Measurements from ENCODE around the gene FBXO8.
"Not testable (repeated sequence)": the region's sequence is repeated elsewhere in the genome, so short reads cannot be mapped to it uniquely, and the experiment has no call there.

Gene FBXO8

DNA sequence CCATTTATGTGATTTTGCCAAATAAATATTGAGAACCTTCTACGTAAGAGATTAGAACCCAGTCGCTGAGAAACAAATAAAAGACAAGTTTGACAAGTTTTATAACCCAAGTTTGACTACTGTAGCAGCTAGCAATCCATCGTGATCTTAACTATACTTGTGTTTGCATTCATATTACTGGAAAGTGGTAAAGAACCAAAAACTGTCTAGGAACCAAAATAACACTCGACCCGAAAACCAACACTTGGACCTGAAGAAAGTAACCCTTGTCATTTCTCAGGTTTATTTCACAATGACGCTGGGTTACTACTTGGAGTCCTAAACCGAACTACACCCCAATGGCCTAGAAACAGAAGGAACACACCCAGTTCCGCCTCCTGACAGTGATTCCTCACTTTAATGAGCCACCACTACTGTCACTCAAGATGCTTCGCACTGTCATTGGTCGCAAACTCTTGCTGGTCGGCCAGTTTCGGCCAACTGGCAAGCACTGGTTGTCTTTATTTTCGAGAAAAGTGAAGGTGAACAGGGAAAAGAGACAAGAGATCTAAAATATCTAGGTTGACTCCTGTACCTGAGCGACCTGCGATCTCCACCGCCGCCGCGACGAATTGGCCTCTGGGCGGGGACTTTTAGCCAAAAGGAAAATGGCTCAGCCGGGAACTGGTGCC is 496 bp downstream of the FBXO8 start:
- peak; percentile 95 for FAIRE-seq

DNA sequence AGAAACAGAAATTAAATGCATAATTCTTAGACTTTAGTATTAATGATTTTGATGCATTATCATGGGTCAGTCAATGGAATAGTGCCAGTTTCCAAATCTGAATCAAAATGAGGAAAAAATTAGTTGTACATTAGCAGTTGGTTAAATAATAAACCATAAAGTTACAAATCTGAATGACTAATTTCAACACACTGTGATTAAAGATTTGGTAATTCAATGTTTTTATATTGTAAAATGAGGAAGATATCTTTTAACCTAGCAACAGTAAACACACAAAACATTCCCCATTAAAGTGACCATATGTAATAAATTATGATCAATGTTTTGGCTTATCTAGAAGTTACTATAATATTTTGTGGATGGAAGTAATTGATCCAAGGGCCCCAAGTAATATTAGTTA is 1.6 kb downstream of the FBXO8 start:
- FAIRE-seq = peak; percentile 49

GRCh38 chr4:174281182-174281737 is 2.2 kb downstream of the FBXO8 start:
- FAIRE-seq = no peak

- FAIRE-seq = no peak
Observed at GRCh38 chr4:174279433-174280155, 3.9 kb downstream of the FBXO8 start.

- FAIRE-seq = no peak
Observed at GRCh38 chr4:174278467-174278866, 5.0 kb downstream of the FBXO8 start.

- FAIRE-seq = peak; percentile 85
Observed at GRCh38 chr4:174277433-174277832, 6.0 kb downstream of the FBXO8 start.

DNA sequence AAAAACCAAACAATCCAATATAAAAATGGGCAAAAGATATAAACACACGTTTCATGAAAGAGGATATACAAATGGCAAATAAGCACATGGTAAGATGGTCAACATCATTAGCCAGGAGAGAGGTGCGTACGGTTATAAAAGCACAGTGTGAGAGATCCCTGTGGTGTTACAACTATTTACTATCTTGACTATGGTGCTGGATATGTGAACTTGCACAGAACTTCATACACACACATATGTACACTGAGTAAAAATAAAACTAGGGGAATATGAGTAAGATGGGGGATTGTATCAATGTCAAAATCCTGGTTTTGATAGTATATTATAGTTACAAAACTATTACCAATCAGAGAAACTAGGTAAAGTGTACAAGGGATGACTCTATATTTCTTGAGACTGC is 8.4 kb downstream of the FBXO8 start:
- no peak for FAIRE-seq

DNA sequence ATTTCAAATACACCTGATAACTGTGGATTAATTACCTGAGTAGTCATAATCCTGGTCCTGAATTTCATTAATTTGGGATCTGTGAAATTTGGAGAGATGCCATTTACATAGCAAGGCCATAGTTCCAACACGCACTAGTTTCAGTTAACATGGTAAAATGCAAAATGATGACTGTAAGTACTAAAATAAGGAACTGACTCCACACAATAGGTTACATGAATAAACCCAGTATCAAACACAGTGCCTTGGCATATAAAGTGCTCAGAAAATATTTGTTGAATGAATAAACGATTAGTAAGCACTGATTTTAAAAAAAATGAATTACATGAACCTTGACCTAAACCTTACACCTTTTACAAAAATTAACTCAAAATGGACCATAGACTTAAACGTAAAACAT is 9.0 kb downstream of the FBXO8 start:
- no peak for FAIRE-seq

GRCh38 chr4:174273930-174274329 is 9.5 kb downstream of the FBXO8 start:
- FAIRE-seq = no peak

DNA sequence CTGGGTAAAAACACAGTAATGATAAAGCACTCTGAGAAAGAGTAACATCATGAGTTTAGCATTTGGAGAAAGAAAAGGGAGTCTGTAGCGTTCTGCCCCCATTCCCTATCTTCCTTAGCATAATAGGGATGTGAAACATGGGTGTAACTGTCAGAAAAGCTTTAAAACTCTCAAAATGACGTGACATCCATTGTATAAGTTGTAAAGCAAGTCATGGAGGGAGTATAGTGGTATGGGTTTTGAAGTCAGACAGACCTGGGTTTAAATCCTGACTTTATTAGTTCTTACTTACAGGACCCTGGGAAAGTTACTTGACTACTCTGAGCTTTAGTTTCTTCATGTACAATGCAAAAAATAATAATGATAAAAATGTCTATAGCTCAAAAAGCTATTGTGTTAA is 17.1 kb downstream of the FBXO8 start:
- FAIRE-seq = peak; percentile 87

DNA sequence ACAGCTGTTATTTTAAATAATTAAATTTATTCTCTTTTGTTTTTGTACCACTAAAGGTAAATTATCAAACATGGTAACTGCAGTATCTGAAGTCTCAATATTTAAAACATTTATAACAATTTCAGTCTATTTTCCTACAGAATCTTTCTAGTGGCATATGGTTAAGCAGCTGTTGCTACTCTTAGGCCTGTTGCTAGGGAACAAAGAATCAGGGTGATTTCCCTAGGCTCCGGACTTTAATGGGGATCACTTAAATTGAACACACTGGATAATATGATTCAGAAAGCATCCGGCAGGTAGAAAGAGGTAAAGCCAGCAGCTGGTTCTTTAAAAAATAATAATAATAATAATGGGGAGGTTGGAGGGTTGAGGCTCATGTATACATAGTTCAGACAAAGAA is 17.6 kb downstream of the FBXO8 start:
- no peak for FAIRE-seq

GRCh38 chr4:174263445-174263736 is 20.1 kb downstream of the FBXO8 start:
- no peak for FAIRE-seq

GRCh38 chr4:174262624-174263444 is 20.6 kb downstream of the FBXO8 start:
- peak; percentile 83 for FAIRE-seq

DNA sequence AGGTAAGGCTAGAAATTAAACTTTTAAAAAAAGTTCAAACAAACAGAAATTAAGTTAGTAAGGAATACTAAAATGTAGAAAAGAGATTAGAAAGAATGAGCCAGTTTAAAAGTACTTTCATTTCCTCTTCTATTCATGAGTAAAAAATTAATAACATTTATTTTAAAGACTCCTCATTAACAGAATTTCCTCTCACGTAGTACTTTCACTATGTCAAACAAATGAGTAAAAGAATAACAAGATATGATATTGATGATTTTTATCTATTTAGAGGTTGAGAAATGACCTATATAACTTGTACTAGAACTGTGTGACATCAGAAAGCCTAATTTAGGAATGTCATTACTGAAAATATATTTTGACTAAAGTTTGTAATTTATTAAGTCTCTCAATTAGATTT is 22.0 kb downstream of the FBXO8 start:
- not testable (repeated sequence) for FAIRE-seq

- FAIRE-seq = peak; percentile 92
Observed at GRCh38 chr4:174260099-174260498, 23.4 kb downstream of the FBXO8 start.

DNA sequence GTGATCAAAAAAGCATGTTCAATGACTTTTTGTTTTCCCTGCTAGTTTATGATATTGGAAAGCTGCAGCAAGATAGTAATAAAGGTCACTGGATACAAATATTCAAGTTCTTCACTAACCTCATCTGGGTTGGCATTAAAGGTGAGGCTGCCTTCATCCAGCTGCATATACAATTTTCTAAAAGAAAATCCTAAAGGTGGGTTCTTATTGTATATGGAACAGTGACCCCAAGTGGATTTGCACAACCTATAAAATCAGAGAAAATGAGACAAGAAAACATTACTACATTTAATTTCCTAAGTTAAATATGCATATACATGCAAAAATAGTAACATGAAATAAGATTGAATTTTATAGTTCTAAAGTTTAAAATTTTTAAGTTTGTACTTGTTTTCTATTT is 23.9 kb downstream of the FBXO8 start:
- no peak for FAIRE-seq

GRCh38 chr4:174256277-174256713 is 27.2 kb downstream of the FBXO8 start:
- no peak for FAIRE-seq

DNA sequence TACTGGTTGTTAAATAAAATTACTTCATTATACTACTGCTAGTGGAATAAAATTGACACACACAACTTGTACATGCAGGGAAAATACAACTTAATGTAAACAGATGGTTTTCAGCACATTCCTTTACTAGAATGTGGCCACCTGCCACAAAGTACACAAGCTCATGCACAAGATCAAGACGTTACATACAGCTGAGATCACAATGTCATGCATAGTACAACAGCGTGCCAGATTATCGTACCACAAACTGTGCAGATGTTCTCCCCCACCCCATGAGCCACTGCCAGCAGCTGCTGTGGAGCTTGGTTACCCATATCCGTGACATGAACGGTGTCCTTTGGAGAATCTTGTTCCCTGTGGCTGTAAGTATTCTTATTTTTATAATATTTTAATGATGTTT is 27.7 kb downstream of the FBXO8 start:
- FAIRE-seq = no peak

GRCh38 chr4:174255374-174255773 is 28.1 kb downstream of the FBXO8 start:
- peak; percentile 11 for FAIRE-seq

DNA sequence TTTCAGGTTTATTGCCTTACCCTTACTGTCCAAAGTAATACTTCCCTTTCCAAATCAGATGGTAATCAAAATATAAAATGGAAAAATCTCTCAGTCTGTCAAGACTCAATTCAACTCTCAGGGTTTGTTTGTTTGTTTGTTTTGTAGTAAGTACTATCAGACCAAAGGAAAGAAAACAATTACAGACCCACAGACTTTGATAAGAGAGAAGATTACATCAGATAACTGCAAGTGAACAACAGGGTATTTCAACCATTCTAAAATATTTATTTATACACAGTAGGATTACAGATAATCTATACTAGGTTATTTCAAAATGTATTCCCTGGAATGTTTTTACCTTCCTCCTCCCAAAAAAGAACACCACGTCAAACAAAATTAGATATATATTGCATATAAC is 28.9 kb downstream of the FBXO8 start:
- FAIRE-seq = no peak

GRCh38 chr4:174252412-174252811 is 31.1 kb downstream of the FBXO8 start:
- no peak for FAIRE-seq

GRCh38 chr4:174248407-174248806 is 35.1 kb downstream of the FBXO8 start:
- no peak for FAIRE-seq

GRCh38 chr4:174245714-174246113 is 37.8 kb downstream of the FBXO8 start:
- no peak for FAIRE-seq

DNA sequence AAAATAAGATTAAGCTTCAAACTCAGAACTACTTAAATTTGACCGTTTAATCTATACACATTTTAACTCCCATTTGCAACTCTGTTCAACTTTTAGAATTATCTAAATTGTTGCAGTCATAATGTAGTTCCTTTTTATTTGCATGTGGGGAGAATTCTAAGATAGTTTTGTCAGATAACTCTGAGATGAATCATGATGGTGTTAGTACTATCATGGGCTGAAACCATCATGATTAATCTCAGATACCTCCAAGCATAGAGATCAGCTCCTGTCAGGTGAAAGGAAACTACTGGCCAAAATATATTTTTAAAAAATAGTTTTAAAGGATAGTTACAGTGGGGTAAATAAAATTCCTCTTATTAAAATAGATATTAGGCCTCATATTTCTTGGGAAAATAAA is 39.0 kb downstream of the FBXO8 start:
- FAIRE-seq = no peak

Data from TTC549 (cell line).